Adrenal gland (tissue), 12 donors: ENCODE measurements around the gene BCL11A. TPM values are rescaled to one million over a fixed set of nuclear protein-coding genes. Genes with fewer than 3 reads are reported as not detected.

ENCODE experiments used
- DNase-seq, 7 donors: peaks; one replicate each; pipeline ENCODE4 v3.0.0-alpha.2; 2019 to 2020
- H3K27ac ChIP-seq, 5 donors: fragments of 200-600 bp; sonication (generic) in 4 of 5; 1 replicate in 3 of 5; 2 replicates in 2 of 5; pipeline versions ENCODE4 v1.5.1 to v1.8.0; 2016 to 2020; ENCODE audit warnings: mild to moderate bottlenecking in 1 of 5
- H3K27me3 ChIP-seq: fragments of 200-600 bp; 2 replicates; pipeline ENCODE4 v1.8.0; 2021
- H3K36me3 ChIP-seq, 2 donors: fragments of 200-600 bp; replicated peaks in 1 of 2; 1 replicate in 1 of 2; 2 replicates in 1 of 2; pipeline versions ENCODE4 v1.5.1 to v1.8.0; 2018 to 2022
- H3K4me1 ChIP-seq, 2 donors: fragments of 200-600 bp; replicated peaks in 1 of 2; 1 replicate in 1 of 2; 2 replicates in 1 of 2; pipeline versions ENCODE4 v1.5.1 to v1.8.0; 2018 to 2021
- H3K4me3 ChIP-seq, 4 donors: fragments of 200-600 bp; sonication (generic) in 3 of 4; one replicate each; pipeline ENCODE4 v1.5.1; 2016 to 2018
- H3K9me3 ChIP-seq, 3 donors: fragments of 200-600 bp; sonication (generic) in 1 of 3; replicated peaks in 1 of 3; 1 replicate in 2 of 3; 2 replicates in 1 of 3; pipeline versions ENCODE4 v1.5.1 to v1.8.0; 2016 to 2021
- POLR2A ChIP-seq, 2 donors: fragments of 450-650 bp; IDR thresholded peaks; one replicate each; pipeline ENCODE4 v1.6.1; 2017; ENCODE audit warnings: antibody characterized with exemption in 2 of 2, mild to moderate bottlenecking in 2 of 2, moderate library complexity in 1 of 2
- WGBS, 4 donors: extraction: QIAGEN DNeasy Blood & Tissue Kit in 2 of 4; methylation state at CpG; one replicate each; pipeline versions ENCODE4 v1.1.5 to v1.1.7; 2013 to 2017; 5-methylcytosine and 5-hydroxymethylcytosine counted together
- intact Hi-C, 2 donors: fragments of 100-400 bp; cut with DNase I; formaldehyde crosslinking; loops; one replicate each; pipeline versions ENCODE4 v1.14.1 to v1.15.0; 2022 to 2023
- polyA plus RNA-seq, 3 donors: library from polyadenylated mRNA; stranded (reverse); fragments of 200-250 nt in 2 of 3; fragments of 350-450 nt in 1 of 3; fragmentation: Illumina TruSeq in 1 of 3; extraction: RNeasy Lipid Tissue Mini Kit (QIAGEN cat#74804) in 1 of 3; gene quantifications; one replicate each; pipeline ENCODE4 v1.2.3, GENCODE V29; 2013 to 2014
- total RNA-seq, 9 donors: library from RNA; depleted of rRNA in 4 of 9; stranded (reverse); fragments of >200 nt in 4 of 9; fragments of 120-200 nt in 1 of 9; fragmentation: NEBNext Ultra II Directional in 1 of 9; extraction: Animal tissue kit (Norgen Biotek cat#: 25700) in 1 of 9; gene quantifications; one replicate each; pipeline versions ENCODE4 v1.1.0 to v1.2.4, GENCODE V29; 2013 to 2023
- TF ChIP-seq, protein P1 (sequence below), 6 experiments: fragments of 450-650 bp in 4 of 6; fragments of 200-600 bp in 2 of 6; sonication (generic) in 1 of 6; IDR thresholded peaks; 1 replicate in 5 of 6; 2 replicates in 1 of 6; pipeline versions ENCODE4 v1.5.1 to v1.8.0; 2016 to 2021; ENCODE audit warnings: antibody characterized with exemption in 6 of 6, mild to moderate bottlenecking in 2 of 6, moderate library complexity in 1 of 6
- donor health status: healthy with polysubstance abuse.
- donor health status: Bipolar disorder and iron deficiency.
- donor health status: DM: yes; HTN: yes; CAD: no.
- donor health status: DM: no; HTN: no; CAD: no.
- donor health status: DM: no; HTN: no; CAD: no.
- donor health status: DM: yes; HTN: yes; CAD: no.

Gene BCL11A
- total and polyA plus RNA-seq, 12 donors = 2.9 to 16.7 (median 5.3) TPM

DNA sequence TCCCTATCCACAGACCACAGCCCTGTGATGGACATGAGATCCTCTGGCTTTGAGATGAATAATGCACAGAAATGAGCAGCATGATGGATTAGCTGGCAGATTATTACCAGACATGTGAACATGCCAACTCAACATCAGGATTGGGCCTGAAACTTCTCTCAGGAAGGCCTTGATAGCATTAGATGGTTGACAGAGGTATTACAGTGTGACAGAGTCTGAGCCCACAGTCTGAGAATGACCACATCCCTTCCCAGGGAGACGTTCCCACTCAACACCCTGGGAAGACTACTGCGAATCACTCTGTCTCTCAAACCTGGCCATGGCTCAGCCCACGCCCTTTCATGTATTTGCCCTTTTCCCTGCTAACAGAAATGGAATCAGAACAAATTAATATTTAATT is 66.9 kb downstream of the BCL11A start:
- WGBS, 4 donors = 84 to 89% (median 87%) methylated on average over 3 of the region's 3 CpGs
- TF ChIP-seq, protein P1, sequence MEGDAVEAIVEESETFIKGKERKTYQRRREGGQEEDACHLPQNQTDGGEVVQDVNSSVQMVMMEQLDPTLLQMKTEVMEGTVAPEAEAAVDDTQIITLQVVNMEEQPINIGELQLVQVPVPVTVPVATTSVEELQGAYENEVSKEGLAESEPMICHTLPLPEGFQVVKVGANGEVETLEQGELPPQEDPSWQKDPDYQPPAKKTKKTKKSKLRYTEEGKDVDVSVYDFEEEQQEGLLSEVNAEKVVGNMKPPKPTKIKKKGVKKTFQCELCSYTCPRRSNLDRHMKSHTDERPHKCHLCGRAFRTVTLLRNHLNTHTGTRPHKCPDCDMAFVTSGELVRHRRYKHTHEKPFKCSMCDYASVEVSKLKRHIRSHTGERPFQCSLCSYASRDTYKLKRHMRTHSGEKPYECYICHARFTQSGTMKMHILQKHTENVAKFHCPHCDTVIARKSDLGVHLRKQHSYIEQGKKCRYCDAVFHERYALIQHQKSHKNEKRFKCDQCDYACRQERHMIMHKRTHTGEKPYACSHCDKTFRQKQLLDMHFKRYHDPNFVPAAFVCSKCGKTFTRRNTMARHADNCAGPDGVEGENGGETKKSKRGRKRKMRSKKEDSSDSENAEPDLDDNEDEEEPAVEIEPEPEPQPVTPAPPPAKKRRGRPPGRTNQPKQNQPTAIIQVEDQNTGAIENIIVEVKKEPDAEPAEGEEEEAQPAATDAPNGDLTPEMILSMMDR (IDR thresholded peaks at IDR 0.05) = no peak
- peaks cover 0 to 11% of the 10 kb centered on the region in 2 donors for H3K4me1 ChIP-seq
- H3K27me3 ChIP-seq = no peaks in the 10 kb centered on the region
- H3K27ac ChIP-seq = no peak overlapping the region
- DNase-seq = no peak
- H3K9me3 ChIP-seq = no peaks in the 10 kb centered on the region
- intact Hi-C loops = no loop called here
- H3K36me3 ChIP-seq = no peaks in the 10 kb centered on the region
- no peak overlapping the region for H3K4me3 ChIP-seq

- intact Hi-C loops = no loop called here
- peaks cover 0 to 11% of the 10 kb centered on the region in 2 donors for H3K4me1 ChIP-seq
- no peaks in the 10 kb centered on the region for H3K27me3 ChIP-seq
- H3K36me3 ChIP-seq = no peaks in the 10 kb centered on the region
- no peak for TF ChIP-seq POLR2A (IDR thresholded peaks at IDR 0.05)
- TF ChIP-seq, protein P1 (IDR thresholded peaks at IDR 0.05) = no peak
- no peak for DNase-seq
- no peak overlapping the region for H3K4me3 ChIP-seq
- H3K9me3 ChIP-seq = no peaks in the 10 kb centered on the region
- 78 to 100% (median 92%) methylated on average over 1 of the region's 1 CpG for WGBS, 4 donors
- H3K27ac ChIP-seq = no peak overlapping the region
Observed at GRCh38 chr2:60486067-60486466, 67.4 kb downstream of the BCL11A start.

DNA sequence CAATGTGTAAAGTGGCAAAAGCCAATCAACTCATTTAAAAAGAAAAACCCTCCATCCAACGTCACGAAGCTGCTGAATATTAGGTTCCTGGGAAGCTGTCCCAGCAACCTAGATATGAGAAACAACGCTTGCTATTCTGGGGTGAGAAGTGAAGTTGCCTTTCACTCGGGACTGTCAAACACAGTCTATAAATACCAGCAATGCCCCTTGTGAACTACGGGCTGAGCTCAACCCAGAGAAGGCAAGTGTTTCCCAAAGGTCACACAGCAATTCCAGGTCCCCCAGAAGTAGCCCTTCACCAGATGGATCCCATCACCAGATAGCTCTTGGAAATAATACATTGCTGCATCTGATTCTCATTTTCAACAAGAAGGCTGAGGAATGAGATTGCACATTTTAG is 67.9 kb downstream of the BCL11A start:
- intact Hi-C loops = no loop called here
- H3K4me1 ChIP-seq = peaks cover 0 to 12% of the 10 kb centered on the region in 2 donors
- no peaks in the 10 kb centered on the region for H3K9me3 ChIP-seq
- no peak for DNase-seq
- H3K27me3 ChIP-seq = no peaks in the 10 kb centered on the region
- H3K36me3 ChIP-seq = no peaks in the 10 kb centered on the region
- no peak for TF ChIP-seq POLR2A (IDR thresholded peaks at IDR 0.05)
- TF ChIP-seq, protein P1 (IDR thresholded peaks at IDR 0.05) = no peak
- 73 to 86% (median 83%) methylated on average over 5 of the region's 5 CpGs for WGBS, 4 donors
- H3K4me3 ChIP-seq = no peak overlapping the region
- H3K27ac ChIP-seq = no peak overlapping the region

DNA sequence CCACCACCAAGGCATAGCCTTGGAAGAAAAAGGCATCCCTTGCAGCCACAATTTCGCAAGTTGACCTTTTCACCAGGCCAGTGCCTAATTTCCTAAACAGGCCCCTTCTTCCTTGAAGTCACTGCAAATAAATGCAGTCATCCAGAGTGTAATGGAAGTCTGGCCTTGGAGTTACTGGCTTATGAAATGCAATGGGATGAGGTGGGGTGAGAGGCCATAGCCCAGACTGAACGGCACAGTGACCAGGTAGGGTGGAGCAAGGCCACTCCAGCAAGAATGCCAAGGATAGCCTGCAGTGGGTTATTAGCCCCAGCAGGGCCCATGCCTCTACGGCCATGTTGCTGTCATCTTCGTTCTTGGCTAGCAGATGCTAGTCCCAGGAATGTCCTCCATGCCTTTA is 68.4 kb downstream of the BCL11A start:
- intact Hi-C loops = no loop called here
- H3K27ac ChIP-seq = no peak overlapping the region
- H3K4me1 ChIP-seq = peaks cover 0 to 17% of the 10 kb centered on the region in 2 donors
- no peaks in the 10 kb centered on the region for H3K27me3 ChIP-seq
- no peak for DNase-seq
- no peaks in the 10 kb centered on the region for H3K9me3 ChIP-seq
- no peaks in the 10 kb centered on the region for H3K36me3 ChIP-seq
- 75 to 89% (median 79%) methylated on average over 4 of the region's 4 CpGs for WGBS, 4 donors
- H3K4me3 ChIP-seq = no peak overlapping the region
- no peak for TF ChIP-seq POLR2A (IDR thresholded peaks at IDR 0.05)
- TF ChIP-seq, protein P1 (IDR thresholded peaks at IDR 0.05) = no peak
